A172 (cell line): ENCODE results near the gene ADAMTS2. TPM values are rescaled to one million over a fixed set of nuclear protein-coding genes. Genes with fewer than 3 reads are reported as not detected.

ENCODE experiments used
- DNase-seq: peaks from one replicate; pipeline ENCODE4 v3.0.0-alpha.2; 2015; ENCODE audit warnings: low spot score
- total RNA-seq: library from RNA; depleted of rRNA; stranded (reverse); fragments of >200 nt; shearing (Covaris generic); gene quantifications from 2 replicates; pipeline ENCODE4 v1.2.3, GENCODE V29; 2014

The ADAMTS2 gene
- total RNA-seq, 1 experiment from 2014 or later = 0.14 TPM

DNA sequence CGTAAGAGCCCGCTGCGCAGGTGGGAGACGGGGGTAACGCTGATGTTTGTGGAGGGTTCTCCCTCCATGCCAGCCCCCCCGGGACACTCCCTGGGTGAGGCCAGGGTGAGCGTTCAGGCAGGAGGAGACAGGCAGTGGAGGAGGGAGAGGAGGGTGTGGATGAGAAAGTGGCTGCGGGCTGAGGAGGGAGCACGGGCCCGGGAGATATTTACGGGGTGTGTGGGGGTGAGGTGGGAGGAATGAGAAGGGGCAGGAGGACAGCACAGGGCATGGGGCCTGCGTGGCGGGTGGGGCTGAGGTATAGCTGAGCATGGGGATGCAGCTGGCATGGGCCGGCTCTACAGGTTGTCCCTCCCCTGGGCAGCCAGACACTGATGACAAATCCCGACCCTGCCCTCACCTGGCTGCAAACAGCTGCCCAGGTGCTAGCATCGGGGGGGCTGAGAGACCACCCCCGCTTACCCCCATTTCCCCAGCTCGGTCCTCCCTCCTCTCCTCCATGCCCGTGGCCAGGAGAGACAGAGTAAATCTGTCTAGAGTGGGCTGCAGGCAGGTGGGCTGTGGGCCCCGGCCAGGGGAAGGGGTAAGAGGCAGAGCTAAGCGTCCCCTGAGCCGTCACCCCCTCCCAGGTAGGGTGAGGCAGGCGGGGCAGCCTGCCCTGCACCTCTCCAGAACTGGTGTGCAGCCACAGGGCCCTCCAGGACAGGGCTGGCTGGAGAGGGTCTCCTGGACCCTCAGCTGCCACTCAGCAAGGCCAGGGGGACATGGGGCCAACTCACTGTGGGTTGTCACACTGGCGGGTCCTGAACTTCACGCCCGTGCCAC lies 205.9 kb downstream of the ADAMTS2 start:
- DNase-seq = no peak

DNA sequence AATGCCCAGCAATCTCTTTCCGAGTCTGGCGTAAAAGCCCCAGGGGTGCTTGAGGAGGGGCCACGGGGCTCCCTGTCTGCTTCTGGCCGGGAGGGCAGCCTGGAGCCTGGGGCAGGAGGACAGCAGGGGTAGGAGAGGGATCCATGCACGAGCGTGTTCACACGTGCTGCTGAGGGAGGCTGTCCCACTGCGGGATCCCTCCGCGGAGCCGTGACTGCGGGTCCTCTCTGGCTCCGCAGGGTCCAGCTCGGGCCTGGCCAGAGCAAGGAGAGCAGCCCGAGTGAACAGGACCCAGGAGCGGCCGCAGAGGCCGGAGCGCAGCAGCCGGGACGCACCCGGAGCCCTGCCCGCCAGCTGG lies 206.7 kb downstream of the ADAMTS2 start:
- no peak for DNase-seq

DNA sequence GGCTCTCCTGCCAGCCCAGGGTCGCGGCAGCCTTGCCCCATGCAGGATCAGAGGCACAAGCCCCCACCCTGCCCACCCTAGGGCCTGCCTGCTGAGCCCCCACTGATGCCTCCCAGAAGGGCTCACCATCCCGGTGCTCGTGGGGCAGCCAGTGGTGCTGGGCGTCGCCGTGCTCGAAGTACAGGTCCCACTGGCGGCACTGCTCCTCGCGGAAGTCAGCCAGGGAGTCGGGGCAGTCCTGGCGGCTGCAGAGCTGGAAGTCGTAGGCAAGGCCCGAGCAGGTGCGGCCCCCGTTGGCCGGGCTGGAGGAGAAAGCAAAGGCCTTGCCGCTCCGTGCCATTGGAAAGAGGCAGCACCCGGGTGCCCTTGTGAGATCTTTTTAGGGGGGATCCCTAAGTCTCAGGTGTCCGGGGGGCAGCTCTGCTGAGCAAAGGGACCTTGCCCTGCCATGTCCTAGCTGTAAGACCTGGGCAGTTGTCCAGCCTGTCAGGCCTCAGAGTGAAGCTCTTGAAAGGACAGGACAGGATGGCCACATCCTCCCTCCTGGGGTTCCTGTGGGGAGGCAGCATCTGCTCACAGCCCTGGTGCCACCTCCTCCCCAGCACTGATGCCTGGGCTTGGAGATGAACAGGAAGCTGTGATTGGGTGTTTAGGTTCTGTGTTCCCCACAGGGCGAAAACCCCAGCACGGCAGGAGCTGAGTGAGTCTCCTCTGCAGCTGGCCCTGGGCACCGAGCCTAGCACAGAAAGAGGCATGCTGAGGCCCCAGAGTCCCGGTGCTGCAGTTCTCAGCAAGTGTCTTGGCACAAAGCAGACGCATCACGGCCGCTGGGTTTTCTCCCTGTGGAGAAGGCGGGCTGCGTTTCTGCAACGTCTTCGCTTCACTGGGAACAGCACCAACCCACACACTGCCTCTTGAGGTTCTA lies 207.4 kb downstream of the ADAMTS2 start:
- no peak for DNase-seq

DNA sequence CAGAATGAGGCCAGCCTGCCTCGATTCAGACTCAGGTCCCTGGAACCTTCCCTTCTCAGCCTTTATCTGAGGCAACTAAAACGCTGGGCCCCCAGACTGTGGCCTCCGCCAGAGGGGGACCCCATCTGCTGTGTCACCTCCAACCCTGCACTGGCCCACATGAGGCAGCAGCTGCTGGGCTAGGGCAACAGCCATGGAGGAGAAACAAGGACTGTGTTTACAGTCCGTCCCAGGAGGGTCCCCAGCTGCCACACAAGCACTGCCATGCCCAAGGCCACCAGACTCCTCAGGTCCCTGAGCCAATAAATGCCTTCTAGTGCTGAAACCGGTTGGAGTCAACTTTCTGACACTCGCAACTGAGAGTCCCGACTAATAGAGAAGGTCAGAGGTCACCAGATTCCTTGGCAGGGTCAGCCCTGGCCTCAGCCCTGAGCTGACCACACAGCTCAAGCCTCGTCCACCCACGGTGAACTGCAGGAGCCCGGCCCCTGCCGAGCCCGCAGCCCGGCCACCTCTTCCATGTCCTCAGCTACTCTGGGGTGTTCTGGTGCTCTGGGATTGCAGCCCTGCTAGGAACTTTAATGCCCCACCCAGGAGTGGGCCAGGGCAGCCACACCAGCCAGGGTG lies 208.1 kb downstream of the ADAMTS2 start:
- DNase-seq = no peak

DNA sequence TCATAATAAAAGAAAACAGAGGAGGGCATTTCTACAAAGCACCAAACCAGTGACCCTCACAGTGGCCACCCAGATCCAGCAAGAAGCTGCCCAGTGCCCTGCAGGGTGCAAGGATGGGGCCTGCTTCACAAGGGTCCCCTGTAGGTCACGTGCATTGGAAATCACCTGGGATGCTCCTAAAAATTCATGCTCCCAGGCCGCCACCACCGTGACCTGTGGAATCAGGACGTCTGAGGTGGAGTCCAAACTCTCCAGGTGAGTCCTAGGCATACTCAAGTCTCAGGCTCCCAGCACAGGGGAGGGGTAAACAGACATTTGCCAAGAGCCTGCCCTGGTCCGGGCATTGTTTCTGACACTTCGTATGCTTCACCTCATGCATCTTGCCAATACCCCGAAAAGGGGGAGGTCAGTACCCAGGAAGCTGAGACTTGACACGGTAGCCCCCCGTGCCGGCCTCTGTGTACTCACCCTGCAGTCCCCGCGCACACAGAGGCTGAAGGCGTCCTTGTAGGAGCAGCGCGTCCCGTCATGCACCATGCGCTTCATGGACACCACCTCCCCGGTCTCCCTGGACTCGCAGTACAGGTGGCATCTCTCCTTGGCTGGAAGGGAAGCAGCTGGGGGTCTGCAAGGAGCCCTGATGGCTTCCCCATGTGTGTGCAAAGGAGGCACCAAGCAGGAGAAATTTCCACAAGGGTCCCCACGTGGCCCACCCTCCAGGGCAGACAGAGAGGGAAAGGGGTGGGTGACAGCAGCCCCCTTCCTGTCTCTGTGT lies 209.6 kb downstream of the ADAMTS2 start:
- no peak for DNase-seq

DNA sequence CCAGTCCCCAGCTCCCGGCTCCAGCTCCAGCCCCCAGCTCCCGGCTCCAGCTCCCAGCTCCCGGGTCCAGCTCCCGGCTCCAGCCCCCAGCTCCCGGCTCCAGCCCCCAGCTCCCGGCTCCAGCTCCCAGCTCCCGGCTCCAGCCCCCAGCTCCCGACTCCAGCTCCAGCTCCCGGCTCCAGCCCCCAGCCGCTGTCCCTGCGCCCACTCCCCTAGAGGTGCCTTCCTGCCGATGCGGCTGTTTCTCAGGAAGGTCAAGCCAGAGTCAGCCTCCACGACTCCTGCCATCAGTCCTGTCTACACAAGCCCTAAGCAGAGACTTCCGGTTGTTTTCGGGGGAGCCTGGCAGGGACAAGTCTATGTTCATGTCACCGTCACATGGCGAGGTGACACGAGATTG lies 210.3 kb downstream of the ADAMTS2 start:
- DNase-seq = no peak

DNA sequence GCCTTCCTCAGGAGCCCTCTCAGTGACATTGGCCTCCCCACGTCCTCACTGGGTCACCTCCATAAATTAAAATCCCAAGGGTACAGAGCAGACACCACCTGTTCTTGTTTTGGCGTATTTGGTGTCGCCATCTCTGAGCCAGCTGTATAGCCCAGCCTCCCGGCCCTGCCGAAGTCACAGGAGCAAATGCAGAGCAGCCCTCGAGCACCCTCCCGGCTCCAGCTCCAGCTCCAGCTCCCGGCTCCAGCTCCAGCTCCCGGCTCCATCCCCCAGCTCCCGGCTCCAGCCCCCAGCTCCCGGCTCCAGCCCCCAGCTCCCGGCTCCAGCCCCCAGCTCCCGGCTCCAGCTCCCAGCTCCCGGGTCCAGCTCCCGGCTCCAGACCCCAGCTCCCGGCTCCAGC lies 210.8 kb downstream of the ADAMTS2 start:
- DNase-seq = no peak

DNA sequence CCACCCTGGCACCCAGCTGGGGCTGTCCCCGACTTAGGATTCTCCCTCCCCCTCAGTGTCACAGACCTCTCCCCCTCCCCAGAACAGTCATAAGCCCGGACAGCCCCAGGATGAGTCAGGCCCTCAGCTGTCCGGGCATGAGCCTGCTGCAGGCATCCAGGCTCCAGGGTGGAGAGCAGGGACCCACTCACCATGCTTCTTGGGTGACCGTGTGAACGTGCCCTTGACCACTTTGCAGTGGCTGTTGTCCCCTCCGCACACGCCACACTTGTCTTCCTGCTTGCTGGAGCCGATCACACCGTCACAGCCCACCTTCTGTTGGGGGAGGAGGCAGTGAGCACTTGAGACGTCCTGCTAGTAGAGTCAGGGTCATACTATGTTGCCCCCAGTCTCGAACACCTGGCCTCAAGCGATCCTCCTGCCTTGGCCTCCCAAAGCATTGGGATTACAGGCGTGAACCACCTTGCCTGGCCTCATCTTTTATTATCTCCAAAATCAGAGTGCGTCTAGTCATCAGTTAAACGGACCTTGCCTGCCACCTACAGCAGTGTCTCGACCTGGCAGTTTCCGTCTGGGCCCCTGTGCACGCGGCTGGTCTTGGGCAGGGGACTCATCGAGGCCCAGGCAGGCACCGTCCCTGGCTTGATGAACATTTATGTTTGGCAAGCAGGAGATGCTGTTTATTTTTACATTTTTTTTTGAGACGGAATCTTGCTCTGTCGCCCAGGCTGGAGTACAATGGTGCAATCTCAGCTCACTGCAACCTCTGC lies 212.5 kb downstream of the ADAMTS2 start:
- DNase-seq = no peak

DNA sequence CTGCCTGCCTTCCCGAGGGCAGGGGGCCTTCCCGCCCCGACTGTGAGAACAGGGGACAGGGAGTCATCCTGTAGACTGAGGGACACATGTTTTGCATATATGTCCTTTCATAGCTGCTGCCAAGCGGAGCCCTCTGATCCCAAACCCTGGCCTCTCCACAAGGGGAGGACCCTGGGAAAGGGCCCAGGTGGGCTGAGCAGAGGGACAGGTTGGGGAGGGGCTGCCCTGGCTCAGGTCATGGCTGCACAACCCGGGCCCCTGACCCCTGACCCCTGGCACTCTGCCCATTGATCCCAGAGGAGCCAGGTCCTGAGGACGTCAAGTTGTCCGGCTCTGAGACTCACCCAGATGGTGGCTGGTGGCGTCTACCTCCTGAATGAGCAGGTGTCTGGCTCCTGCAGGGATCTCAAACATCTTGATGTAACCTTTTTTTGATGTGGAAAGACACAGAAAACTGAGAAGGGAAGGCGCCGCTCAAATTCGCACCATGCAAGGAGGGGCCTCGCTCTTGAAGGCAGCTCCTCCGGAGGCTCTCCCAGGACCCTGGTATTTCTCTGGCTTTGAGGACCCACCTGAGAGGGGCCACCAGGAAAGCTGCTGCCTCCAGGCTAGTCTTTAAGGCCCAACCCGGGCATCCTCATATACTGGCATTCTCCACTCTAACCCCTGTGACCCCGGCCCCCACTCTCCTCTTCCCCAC lies 213.2 kb downstream of the ADAMTS2 start:
- no peak for DNase-seq

DNA sequence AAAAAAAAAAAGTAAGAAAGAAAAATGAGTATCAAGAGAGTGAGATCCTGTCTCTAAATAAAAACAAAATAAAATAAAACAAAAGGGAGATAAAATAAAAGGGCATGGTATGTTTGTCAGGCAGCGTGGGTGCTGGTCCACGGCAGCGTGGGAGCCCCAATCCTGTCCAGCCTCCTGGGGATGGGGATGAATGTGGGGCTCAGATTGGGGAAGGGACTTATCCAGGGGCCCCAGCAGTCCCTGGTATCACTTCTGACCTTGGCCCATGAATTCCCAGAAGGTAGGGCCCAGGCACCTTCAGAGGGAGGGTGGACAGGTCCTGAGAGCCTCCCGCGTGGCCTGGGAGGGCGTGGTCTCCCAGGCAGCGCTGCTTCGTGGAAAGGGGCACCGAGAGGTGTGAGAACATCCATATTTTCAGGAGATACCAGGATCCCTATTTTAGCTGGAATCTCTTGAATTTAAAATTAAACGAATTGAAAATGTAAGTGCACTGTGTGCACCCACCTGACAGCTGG lies 213.9 kb downstream of the ADAMTS2 start:
- no peak for DNase-seq

DNA sequence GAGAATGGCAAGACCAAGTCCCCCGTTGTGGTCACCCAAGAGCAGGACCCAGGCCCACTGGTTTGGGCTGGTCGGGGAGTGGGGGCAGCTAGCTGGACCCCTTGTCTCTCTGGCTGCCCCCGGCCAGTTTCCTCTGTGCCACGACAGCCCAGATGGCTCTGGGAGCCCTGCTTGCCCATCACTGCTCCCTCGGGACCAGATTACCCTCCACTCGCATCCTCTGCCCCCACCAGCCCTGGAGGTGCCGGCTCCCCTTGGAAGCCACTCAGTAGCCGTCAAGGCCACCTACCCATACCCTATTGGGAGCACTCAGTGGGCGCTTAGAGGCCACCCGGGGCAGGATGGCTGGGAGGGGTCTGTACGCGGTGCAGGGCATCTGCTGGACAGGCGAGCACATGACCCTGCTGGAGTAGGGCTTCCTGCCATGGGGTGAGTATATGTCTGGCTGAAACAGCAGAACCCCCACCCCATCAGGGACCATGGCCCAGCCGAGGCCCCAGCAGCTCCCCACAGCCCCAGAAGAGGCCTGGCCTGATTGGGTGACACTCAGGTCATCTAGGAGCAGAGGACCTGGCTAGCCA lies 215.1 kb downstream of the ADAMTS2 start:
- DNase-seq = no peak

DNA sequence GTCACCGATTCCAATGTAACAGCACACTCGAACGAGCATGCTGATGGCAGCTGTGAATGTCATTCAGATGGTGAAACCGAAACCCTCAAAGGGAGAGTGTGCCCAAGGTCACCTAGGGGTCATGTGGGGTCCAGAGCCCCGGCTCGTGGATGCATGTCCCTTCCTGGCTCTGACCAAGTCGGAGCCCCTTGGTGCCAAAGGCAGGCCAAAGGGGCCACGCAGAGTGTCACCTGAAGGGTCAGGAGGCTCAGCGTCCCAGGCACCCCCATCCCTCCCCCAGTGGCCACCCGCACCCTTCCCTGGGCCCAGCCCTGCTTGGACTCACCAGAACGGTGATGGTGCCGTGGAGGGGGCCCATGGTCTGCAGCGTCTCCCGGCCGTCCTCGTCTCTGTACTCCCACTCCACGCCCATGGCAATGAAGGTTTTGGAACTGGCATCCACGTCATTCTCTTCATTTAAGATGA lies 215.6 kb downstream of the ADAMTS2 start:
- no peak for DNase-seq

DNA sequence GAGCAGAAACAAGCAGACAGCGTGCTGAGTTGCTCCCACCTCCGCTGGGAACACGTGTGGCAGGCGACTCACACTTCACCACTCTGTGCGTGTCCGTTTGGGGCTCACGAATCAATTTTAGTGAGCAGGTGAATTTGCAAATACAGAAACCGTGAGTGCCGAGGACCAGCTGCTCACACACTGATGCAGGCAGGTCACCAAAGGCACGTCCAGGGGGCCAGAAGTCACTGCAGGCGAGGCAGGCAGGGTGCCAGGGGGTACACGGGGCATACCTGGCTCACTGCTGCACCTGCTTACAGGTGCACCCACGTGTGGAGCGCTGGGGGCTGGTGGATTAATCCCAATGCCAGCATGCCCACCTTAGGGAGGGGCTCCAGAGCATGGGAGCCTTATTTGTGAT lies 216.3 kb downstream of the ADAMTS2 start:
- DNase-seq = no peak

DNA sequence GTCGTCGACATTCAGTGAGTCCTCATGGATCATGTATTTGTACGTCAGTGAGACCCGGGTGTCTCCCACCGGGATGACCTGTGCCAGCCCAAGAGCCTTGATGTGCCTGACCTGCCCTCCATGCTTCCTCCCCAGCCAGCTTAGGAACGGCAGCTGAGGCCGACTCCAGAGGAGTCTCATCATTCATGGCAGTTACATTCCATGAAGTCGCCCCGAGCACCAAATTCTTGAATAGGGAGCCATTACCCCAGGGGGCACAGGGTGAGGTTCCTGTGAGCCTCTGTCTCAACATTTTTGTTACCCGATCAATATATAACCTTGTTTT lies 217.3 kb downstream of the ADAMTS2 start:
- DNase-seq = no peak

DNA sequence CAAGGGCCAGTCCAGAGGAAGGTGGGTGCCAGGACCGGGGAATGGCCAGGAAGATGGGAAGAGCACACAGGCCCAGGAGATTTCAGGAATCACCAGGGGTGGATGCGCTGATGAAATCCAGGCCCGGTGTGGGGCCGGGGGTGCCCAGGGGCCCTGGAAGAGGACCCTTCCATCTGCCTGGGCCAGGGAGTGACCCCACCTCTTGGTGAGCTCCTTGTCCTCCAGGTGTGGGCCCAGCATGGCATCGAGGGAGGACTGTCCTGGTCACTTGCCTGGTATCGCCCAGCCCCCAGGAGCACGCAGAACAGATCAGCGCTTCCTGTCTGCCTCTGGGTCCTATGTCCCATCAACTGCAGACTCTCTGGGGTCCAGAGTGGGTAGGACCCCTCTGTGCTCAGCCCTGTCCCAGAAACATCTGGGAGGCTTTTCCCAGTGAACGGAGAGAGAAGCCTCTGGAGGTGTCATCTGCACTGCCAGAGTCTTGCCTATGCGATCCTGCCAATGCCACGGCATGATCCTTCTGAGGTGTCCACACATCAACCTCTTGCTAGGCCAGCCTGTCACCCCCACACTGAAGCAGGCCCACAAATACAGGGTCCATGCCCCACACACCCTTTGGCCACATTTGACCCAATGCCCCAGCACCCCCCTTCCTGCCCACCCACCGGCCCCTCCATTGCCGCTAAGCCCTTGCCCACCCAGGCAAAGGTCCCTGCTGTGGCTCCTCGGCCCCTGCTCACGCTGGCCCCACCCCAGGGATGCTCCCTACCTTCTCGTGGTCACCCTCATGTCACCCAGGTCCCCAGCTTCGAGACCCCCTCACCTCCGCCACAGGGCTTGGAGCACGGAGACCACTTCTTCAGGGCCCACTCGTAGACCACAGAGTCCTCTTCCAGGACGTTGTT lies 217.9 kb downstream of the ADAMTS2 start:
- DNase-seq = no peak

DNA sequence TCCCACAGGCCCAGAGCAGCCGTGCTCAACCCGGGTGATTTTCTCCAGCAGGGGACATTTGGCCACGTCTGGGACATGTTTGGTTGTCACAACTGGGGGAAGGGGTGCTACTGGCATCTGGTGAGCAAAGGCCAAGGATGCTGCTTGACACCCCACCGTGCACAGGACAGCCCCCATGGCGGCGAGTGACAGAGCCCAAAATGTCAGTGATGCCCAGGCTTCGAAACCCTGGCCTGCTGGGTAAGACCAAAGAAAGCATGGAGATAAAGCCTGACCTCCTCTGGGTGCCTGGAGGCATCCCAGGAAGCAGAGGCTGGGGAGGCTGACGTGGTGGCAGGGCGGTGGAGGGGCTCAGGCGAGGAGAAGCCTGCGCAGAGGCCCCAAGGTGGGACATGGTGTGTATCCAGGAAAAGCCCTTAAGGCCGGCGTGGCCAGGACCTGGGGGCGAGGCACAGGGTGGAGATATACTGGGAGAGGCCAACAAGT lies 218.7 kb downstream of the ADAMTS2 start:
- no peak for DNase-seq

DNA sequence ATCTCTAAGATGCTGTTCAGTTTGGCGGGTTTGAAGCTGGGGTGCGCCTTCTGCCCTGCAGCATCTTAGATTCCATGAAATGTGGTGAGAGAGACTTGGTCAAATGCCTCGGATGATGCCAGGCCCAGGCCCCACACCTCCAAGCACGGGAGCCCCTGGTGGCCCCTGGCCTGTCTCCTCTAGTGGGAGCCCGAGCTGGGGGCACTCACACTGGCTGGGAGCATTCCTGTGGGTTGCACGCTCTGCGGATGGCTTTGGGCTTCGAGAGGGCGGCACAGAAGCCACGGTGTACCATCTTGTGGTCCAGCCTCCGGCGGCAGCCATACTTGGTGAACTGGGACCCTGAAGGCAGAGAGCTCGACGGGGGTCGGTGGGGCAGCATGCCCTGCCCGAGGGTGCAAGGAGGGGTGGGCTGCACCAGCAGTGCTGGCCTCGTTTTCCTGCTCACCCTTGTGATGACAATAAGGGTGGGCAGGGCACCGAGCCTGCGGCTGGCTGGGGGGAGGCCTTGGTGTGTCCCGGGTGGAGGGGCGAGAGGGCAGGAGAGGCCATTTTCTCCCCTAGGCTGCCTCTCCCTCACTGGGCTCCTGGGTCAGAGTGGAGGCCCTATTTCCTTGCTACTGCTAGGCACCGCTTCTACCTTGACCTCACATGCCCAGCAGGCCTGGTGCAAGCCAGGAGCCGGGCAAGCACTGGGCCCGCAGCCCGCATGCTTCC lies 219.3 kb downstream of the ADAMTS2 start:
- no peak for DNase-seq
